B cell (primary cell): ENCODE results near the gene WFIKKN2.

Experiments used
- CTCF ChIP-seq: fragments of 200-600 bp; IDR thresholded peaks from one replicate; pipeline ENCODE4 v1.8.0; 2022; ENCODE audit warnings: antibody characterized with exemption, mild to moderate bottlenecking
- EZH2 ChIP-seq: IDR thresholded peaks from 2 replicates; pipeline ENCODE4 v1.6.1; 2012; ENCODE audit warnings: borderline replicate concordance, low read depth, mild to moderate bottlenecking, moderate library complexity, low read length; ENCODE audit not compliant: insufficient read depth, poor library complexity, severe bottlenecking

GRCh38 chr17:50863931-50864330 lies 28.5 kb downstream of the WFIKKN2 start:
- TF ChIP-seq CTCF: no peak
- TF ChIP-seq EZH2: no peak
